DOHH2 (cell line): Measurements from ENCODE around the gene AP4E1.
"Not testable (repeated sequence)": the region's sequence is repeated elsewhere in the genome, so short reads cannot be mapped to it uniquely, and the experiment has no call there.

Source experiments
- H3F3A ChIP-seq: fragments of 200-600 bp; sonication (generic), shearing (Covaris generic); 2 replicates; pipeline ENCODE4 v1.6.0; 2016; ENCODE audit warnings: antibody characterized with exemption, mild to moderate bottlenecking; ENCODE audit not compliant: control insufficient read depth, insufficient read depth
- H3K27ac ChIP-seq: fragments of 200-600 bp; sonication (generic); 2 replicates; pipeline ENCODE4 v1.5.1; 2014; ENCODE audit warnings: low read depth, mild to moderate bottlenecking, low read length, moderate library complexity
- H3K27me3 ChIP-seq: fragments of 200-600 bp; sonication (generic); 2 replicates; pipeline ENCODE4 v1.6.1; 2014; ENCODE audit warnings: mild to moderate bottlenecking, low read length, mixed read lengths; ENCODE audit not compliant: control insufficient read depth
- H3K36me3 ChIP-seq: fragments of 200-600 bp; sonication (generic); 2 replicates; pipeline ENCODE4 v1.6.1; 2014; ENCODE audit warnings: mild to moderate bottlenecking, low read length, moderate library complexity, mixed read lengths; ENCODE audit not compliant: control insufficient read depth
- H3K4me1 ChIP-seq: fragments of 200-600 bp; sonication (generic); 2 replicates; pipeline ENCODE4 v1.6.1; 2014; ENCODE audit warnings: mild to moderate bottlenecking, low read length, mixed read lengths; ENCODE audit not compliant: control insufficient read depth
- H3K4me2 ChIP-seq: fragments of 200-600 bp; sonication (generic); 2 replicates; pipeline ENCODE4 v1.6.0; 2014; ENCODE audit warnings: mild to moderate bottlenecking, low read length, moderate library complexity
- H3K4me3 ChIP-seq: fragments of 200-600 bp; sonication (generic); 2 replicates; pipeline ENCODE4 v1.5.1; 2014; ENCODE audit warnings: mild to moderate bottlenecking, low read length, mixed read lengths
- H3K79me2 ChIP-seq: fragments of 200-600 bp; sonication (generic); 2 replicates; pipeline ENCODE4 v1.6.1; 2014; ENCODE audit warnings: mild to moderate bottlenecking, low read length, mixed read lengths; ENCODE audit not compliant: control insufficient read depth
- H3K9me2 ChIP-seq: fragments of 200-600 bp; sonication (generic); replicated peaks from 2 replicates; pipeline ENCODE4 v1.6.1; 2014; ENCODE audit warnings: mild to moderate bottlenecking, low read length, mixed read lengths; ENCODE audit not compliant: control insufficient read depth
- H3K9me3 ChIP-seq: fragments of 200-600 bp; sonication (generic); 2 replicates; pipeline ENCODE4 v1.6.1; 2014; ENCODE audit warnings: antibody characterized with exemption, low read length, mixed read lengths; ENCODE audit not compliant: control insufficient read depth, insufficient read depth
- H4K20me1 ChIP-seq: fragments of 200-600 bp; sonication (generic); 2 replicates; pipeline ENCODE4 v1.6.0; 2014; ENCODE audit warnings: low read depth, mild to moderate bottlenecking, antibody characterized with exemption, low read length, moderate library complexity; ENCODE audit not compliant: control insufficient read depth, insufficient read depth
- EZH2phosphoT487 ChIP-seq: fragments of 200-600 bp; sonication (generic); IDR thresholded peaks from 2 replicates; pipeline ENCODE4 v1.6.1; 2017; ENCODE audit warnings: borderline replicate concordance, mild to moderate bottlenecking, antibody characterized with exemption, low read length, moderate library complexity, mixed read lengths
- TF ChIP-seq, protein P1 (sequence below): fragments of 200-600 bp; sonication (generic); IDR thresholded peaks from one replicate; pipeline ENCODE4 v1.5.1; 2014; ENCODE audit warnings: antibody characterized with exemption, mild to moderate bottlenecking, low read depth, low read length; ENCODE audit not compliant: poor library complexity, severe bottlenecking

The AP4E1 gene

DNA sequence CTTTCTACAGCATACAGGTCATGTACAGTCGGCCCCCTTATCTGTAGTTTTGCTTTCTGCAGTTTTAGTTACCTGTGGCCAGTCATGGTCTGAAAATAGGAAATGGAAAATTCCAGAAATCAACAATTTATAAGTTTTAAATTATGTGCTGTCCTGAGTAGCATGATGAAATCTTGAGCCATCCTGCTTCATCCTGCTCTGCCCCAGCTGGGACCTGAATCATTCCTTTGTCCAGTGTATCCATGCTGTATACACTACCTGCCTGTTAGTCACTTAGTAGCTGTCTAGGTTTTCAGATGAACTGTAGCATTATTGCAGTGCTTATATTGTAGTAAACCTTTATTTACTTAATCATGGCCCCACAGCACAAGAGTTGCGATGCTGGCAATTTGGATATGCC, 44.8 kb downstream of the AP4E1 start:
- peaks cover 9% of the 10 kb centered on the region for H3K79me2 ChIP-seq
- no peak overlapping the region for H3K4me2 ChIP-seq
- H3K27ac ChIP-seq, result no peak overlapping the region
- H3F3A ChIP-seq, result no peaks in the 10 kb centered on the region
- no peak for TF ChIP-seq EZH2phosphoT487
- H3K27me3 ChIP-seq, result no peaks in the 10 kb centered on the region
- H3K9me2 ChIP-seq, result no peaks in the 10 kb centered on the region
- H3K4me3 ChIP-seq, result no peak overlapping the region
- peaks cover 82% of the 10 kb centered on the region for H3K36me3 ChIP-seq
- peaks cover 10% of the 10 kb centered on the region; the same call in 1 of the 2 replicates for H3K9me3 ChIP-seq
- no peaks in the 10 kb centered on the region for H4K20me1 ChIP-seq
- H3K4me1 ChIP-seq, result no peaks in the 10 kb centered on the region

DNA sequence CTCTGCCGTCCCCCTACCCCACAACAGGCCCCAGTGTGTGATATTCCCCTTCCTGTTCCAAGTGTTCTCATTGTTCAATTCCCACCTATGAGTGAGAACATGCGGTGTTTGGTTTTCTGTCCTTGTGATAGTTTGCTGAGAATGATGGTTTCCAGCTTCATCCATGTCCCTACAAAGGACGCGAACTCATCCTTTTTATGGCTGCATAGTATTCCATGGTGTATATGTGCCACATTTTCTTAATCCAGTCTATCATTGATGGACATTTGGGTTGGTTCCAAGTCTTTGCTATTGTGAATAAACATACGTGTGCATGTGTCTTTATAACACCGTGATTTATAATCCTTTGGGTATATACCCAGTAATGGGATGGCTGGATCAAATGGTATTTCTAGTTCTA, 46.4 kb downstream of the AP4E1 start:
- H3K27me3 ChIP-seq, H3K9me2 ChIP-seq, H3K79me2 ChIP-seq, H3K27ac ChIP-seq, H4K20me1 ChIP-seq, H3F3A ChIP-seq, H3K4me3 ChIP-seq, H3K9me3 ChIP-seq, H3K4me2 ChIP-seq, H3K4me1 ChIP-seq: not testable (repeated sequence)
- peaks cover 92% of the 10 kb centered on the region for H3K36me3 ChIP-seq

DNA sequence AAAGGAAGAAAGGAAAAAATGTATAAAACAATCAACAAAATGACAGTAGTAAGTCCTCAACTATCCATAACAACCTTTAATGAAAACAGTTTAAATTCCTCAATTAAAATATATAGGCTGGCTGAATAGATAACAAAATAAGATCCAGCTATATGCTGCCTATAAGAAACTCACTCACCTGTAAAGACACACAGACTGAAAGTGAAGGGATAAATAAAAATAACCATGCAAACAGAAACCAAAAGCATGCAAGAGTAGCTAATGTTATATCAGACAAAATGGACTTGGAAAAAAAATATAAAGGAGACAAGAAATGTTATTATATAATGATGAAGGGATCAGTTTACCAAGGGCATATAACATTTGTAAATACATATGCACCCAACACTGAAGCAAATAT, 51.2 kb downstream of the AP4E1 start:
- no peaks in the 10 kb centered on the region for H3K9me2 ChIP-seq
- H3F3A ChIP-seq, result no peaks in the 10 kb centered on the region
- no peak overlapping the region for H3K4me2 ChIP-seq
- H3K4me1 ChIP-seq, result no peaks in the 10 kb centered on the region
- H3K27me3 ChIP-seq, result no peaks in the 10 kb centered on the region
- H3K9me3 ChIP-seq, result peaks cover 21% of the 10 kb centered on the region; the same call in 1 of the 2 replicates
- no peaks in the 10 kb centered on the region for H4K20me1 ChIP-seq
- peaks cover 5% of the 10 kb centered on the region; the same call in 1 of the 2 replicates for H3K79me2 ChIP-seq
- H3K4me3 ChIP-seq, result no peak overlapping the region
- H3K36me3 ChIP-seq, result peaks cover 93% of the 10 kb centered on the region
- TF ChIP-seq, protein P1, sequence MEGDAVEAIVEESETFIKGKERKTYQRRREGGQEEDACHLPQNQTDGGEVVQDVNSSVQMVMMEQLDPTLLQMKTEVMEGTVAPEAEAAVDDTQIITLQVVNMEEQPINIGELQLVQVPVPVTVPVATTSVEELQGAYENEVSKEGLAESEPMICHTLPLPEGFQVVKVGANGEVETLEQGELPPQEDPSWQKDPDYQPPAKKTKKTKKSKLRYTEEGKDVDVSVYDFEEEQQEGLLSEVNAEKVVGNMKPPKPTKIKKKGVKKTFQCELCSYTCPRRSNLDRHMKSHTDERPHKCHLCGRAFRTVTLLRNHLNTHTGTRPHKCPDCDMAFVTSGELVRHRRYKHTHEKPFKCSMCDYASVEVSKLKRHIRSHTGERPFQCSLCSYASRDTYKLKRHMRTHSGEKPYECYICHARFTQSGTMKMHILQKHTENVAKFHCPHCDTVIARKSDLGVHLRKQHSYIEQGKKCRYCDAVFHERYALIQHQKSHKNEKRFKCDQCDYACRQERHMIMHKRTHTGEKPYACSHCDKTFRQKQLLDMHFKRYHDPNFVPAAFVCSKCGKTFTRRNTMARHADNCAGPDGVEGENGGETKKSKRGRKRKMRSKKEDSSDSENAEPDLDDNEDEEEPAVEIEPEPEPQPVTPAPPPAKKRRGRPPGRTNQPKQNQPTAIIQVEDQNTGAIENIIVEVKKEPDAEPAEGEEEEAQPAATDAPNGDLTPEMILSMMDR, result no peak
- no peak for TF ChIP-seq EZH2phosphoT487
- H3K27ac ChIP-seq, result no peak overlapping the region

DNA sequence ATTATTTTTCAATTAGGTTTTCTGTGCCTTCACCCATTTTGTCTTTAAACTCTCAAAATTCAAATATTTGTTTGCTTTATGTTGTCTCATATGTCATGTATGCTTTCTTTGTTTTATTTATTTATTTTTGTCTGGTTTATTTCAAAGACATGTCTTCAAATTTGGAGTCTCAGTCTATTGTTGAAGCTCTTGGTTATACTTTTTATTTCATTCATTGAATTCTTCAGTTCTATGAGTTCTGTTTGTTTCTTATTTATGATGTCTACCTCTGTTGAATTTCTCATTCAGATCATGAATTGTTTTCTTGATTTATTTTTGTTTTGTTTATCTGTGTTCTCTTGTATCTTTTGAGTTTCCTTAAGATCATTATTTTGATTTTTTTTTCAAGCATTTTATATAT, 55.6 kb downstream of the AP4E1 start:
- H3K79me2 ChIP-seq, result no peaks in the 10 kb centered on the region
- no peak for TF ChIP-seq EZH2phosphoT487
- TF ChIP-seq, protein P1, result no peak
- H3K4me1 ChIP-seq, result no peaks in the 10 kb centered on the region
- H3K9me3 ChIP-seq, result peaks cover 11% of the 10 kb centered on the region; the same call in 1 of the 2 replicates
- H3K36me3 ChIP-seq, result peaks cover 63% of the 10 kb centered on the region
- H3K9me2 ChIP-seq, result no peaks in the 10 kb centered on the region
- no peak overlapping the region for H3K4me3 ChIP-seq
- H3K27ac ChIP-seq, result no peak overlapping the region
- H3K4me2 ChIP-seq, result no peak overlapping the region
- H3K27me3 ChIP-seq, result no peaks in the 10 kb centered on the region
- no peaks in the 10 kb centered on the region for H4K20me1 ChIP-seq
- H3F3A ChIP-seq, result no peaks in the 10 kb centered on the region
